Urothelium cell line (cell line): ENCODE results near the gene CHRM5.
A peak's percentile ranks its signal among the peaks of the same experiment; 100 is the strongest.

Experiments
- DNase-seq: peaks from one replicate; pipeline ENCODE4 v3.0.0; 2011; ENCODE audit warnings: low spot score, mixed read lengths
- FAIRE-seq: peaks from 2 replicates; lab custom pipeline; 2011; peaks lifted over from hg19 to GRCh38; lab: Jason Lieb, UNC

Gene CHRM5

GRCh38 chr15:34084086-34084485 is 115.8 kb downstream of the CHRM5 start:
- no peak for DNase-seq

GRCh38 chr15:34085746-34086145 is 117.4 kb downstream of the CHRM5 start:
- DNase-seq (no peak), FAIRE-seq (no peak)

More at GRCh38 chr15:34084086-34084485, 115.8 kb downstream of the CHRM5 start:
- FAIRE-seq: no peak

DNA sequence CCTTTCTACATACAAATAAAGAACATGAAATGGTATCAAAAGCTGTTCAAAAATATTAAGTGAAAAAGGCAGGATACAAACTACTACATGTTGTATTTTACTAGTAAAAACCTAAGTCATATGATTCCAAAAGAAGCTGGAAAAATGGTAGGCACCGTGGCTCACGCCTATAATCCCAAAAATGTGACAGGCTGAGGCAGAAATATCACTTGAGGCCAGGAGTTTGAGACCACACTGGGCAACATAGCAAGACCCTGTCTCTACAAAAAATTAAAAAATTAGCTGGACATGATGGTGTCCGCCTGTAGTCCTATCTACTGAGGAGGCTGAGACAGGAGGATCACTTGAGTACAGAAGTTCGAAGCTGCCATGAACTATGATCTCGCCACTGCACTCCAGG is 131.6 kb downstream of the CHRM5 start:
- DNase-seq: no peak
- FAIRE-seq: no peak

DNA sequence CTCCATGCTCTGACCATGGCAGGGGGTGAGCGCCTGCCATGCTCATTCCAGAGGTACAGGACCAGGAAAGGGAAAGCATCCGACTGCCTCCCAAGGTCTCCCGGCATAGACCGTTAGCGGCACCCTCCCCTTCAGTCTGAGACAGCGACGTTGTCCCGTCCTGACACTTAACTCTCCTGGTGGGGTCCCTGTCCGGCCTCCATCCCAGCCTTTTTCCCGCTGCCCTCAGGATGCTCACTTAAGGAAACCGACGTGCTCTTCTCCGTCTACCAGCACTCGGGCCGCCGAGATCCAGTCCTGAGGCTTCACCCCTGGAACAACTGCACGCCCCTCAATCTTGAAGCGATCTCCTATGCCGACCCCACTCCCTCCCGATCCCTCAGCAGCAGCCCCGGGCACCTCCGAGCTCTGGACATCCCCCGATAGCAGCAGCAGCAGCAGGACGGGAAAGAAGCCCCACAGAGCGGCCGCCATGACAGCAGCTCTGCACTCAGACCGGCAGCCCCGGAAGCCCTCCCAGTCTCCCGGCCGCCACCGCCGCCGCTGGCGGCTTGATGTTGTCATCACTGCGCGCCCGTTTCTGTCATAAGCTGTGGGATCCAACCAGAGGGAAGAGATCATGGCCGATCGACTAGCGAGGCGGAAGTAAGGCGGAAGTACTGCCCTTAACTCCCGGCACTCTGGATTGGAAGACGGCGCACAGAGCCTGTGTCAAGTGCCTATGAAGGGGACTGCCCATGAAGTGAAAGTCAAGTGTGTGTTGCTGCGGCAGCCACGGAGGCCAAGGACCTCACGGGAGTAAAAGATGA is 133.3 kb downstream of the CHRM5 start, which contains the start of the genes EMC7 and PGBD4:
TSS of gene EMC7 (minus strand) at position 497 of the 809 bp plus-strand sequence. CDS start at position 474, 23 bp downstream.
TSS of gene PGBD4 (plus strand) at position 718 of the 809 bp plus-strand sequence. CDS start 449 bp downstream, outside the sequence.
- FAIRE-seq (peak; percentile 17), DNase-seq (peak; percentile 95)

DNA sequence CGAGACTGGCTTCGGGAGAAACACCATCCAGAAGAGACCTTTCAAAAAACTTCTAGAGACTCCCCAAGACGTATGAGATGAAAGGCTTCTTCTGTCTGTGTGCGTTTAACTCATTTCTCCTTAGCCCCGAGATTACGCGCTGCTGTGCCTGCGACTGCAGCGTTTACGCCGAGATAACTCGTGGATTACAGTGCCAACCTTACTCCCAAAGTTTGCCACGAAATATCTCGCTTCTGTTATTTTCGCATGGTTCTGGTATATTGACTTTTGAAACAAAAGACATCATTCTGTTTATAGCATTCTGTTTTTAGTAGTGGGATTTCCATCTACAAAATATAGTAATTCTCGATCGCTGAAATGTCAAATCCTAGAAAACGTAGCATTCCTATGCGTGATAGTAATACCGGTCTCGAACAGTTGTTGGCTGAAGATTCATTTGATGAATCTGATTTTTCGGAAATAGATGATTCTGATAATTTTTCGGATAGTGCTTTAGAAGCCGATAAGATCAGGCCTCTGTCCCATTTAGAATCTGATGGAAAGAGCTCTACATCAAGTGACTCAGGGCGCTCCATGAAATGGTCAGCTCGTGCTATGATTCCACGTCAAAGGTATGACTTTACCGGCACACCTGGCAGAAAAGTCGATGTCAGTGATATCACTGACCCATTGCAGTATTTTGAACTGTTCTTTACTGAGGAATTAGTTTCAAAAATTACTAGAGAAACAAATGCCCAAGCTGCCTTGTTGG is 134.1 kb downstream of the CHRM5 start:
- no peak for FAIRE-seq
- no peak for DNase-seq

GRCh38 chr15:34106423-34106822 is 138.1 kb downstream of the CHRM5 start:
- DNase-seq (no peak), FAIRE-seq (no peak)

- DNase-seq (no peak), FAIRE-seq (no peak)
These were observed 139.0 kb downstream of the CHRM5 start for GRCh38 chr15:34107315-34107714.

DNA sequence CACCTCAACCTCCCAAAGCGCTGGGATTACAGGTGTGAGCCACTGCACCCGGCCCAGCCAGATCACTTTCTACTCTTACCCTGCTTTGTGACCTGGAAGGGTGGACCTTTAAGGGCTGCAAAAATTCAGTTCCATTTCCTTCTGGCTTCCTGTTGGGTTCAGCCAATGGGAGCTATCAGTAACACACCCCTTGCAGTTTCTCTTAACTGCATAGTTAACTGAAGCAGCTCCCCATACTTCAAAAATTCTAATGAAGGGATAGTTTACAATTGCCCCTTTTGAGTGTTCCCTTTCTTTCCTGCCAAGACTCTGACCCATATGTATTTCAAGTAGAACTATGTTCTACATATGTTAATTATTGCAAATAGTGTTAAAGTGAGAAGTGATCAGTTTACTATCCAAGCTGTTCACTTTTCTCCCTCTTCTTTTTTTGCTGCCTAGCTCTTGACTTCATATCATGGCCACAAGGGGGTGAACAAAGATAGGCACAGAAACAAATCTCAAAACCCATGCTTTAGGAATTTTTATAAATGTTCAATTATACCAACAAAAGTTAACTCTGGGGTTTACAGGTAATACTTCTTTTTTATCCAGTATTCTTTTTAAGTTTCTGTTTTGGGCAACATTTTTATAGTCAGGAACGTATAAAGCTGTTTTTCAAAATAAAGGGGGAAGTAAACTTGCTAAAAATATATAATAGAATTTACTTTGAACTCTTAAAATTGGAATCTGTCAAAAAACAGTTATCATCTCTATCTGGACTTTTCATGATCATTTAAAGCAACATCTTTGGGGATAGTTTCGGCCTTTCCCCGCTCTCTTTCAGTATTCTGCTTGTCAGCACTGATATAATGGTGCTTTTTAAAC is 141.7 kb downstream of the CHRM5 start:
- DNase-seq: peak; percentile 13
- FAIRE-seq: no peak

- DNase-seq (no peak), FAIRE-seq (no peak)
These were observed 143.2 kb downstream of the CHRM5 start for GRCh38 chr15:34111488-34111887.

DNA sequence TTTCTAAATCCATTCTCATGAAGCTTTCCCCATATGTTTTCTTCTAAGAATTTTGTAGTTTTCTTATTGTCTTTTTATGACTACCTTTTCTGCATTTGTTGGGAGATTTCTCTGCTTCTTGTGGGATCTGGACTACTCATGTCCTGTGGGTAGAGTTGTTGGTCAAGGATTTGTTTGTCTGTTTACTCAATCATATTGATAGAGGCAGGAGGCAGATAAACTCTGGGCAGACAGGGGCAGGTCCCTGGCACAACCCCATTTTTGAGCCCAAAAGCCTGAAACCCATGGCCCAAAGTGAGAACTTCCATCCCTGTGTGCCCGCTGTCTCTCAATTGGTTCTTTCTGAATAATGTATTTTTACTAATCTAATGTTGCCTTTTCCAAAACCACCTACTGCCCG is 145.9 kb downstream of the CHRM5 start:
- DNase-seq (no peak), FAIRE-seq (no peak)

DNA sequence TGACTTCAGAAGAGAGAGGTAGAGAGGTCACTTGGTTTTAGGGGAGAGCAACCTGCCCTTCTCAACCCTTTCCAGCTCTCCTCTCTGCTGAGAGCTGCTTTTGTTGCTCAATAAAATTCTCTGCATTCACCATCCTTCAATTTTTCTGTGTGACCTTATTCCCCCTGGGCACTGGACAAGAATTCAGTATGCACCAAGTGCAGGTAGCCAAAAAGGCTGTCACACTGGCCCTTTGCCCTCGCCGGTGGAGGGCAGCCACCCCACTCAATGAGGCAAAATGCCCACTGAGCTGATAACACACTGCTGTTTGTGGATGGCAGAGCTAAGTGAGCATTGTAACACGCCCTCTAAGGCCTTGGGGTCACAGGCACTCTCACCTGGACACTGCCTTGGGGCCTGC is 146.4 kb downstream of the CHRM5 start:
- DNase-seq: no peak
- peak; percentile 27 for FAIRE-seq

DNA sequence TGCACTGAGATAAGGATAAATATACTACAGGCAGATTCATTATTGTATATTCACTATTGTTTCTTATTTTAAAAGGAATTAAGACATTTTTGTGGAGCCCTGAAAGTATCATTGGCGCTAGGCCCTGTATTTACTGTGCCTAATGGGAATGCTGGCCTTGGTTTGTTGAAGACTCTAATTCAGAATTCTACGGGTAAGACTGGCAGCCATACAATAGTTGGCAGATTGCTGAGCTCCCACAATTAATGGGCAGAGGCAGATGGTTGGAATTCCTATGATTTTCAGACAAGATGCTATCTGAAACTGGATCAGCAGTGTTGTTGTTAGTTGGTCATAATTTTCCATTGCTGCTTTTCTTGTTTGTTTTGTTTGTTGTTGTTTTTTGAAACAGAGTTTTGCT is 148.3 kb downstream of the CHRM5 start:
- no peak for DNase-seq
- FAIRE-seq: no peak
